Body of pancreas (tissue), 4 donors: ENCODE data around the gene TTLL11. TPM values are rescaled to one million over a fixed set of nuclear protein-coding genes. Genes with fewer than 3 reads are reported as not detected.
A peak's percentile ranks its signal among the peaks of the same experiment; 100 is the strongest.
"Not testable (repeated sequence)": the region's sequence is repeated elsewhere in the genome, so short reads cannot be mapped to it uniquely, and the experiment has no call there.

Experiments
- ATAC-seq: fragments of 150-250 bp; one replicate; pipeline ENCODE4 v1.9.1; 2016
- DNase-seq, 4 donors: peaks; one replicate each; pipeline ENCODE4 v3.0.0-alpha.2; 2019
- H3K27ac ChIP-seq, 4 donors: fragments of 200-600 bp; sonication (generic); 1 replicate in 3 of 4; 2 replicates in 1 of 4; pipeline versions ENCODE4 v1.5.1 to v1.6.1; 2016 to 2019; ENCODE audit warnings: mild to moderate bottlenecking in 1 of 4, mixed read lengths in 1 of 4, moderate library complexity in 1 of 4
- H3K27me3 ChIP-seq, 2 donors: fragments of 200-600 bp; sonication (generic); one replicate each; pipeline ENCODE4 v1.6.0; 2016; ENCODE audit warnings: mild to moderate bottlenecking in 1 of 2
- H3K36me3 ChIP-seq, 2 donors: fragments of 200-600 bp; sonication (generic); replicated peaks in 1 of 2; 2 replicates each; pipeline ENCODE4 v1.5.1; 2016; ENCODE audit warnings: low read depth in 2 of 2; ENCODE audit not compliant: insufficient read depth in 1 of 2
- H3K4me1 ChIP-seq: fragments of 200-600 bp; sonication (generic); one replicate; pipeline ENCODE4 v1.6.0; 2016
- H3K4me3 ChIP-seq, 2 donors: fragments of 200-600 bp; sonication (generic); 1 replicate in 1 of 2; 2 replicates in 1 of 2; pipeline ENCODE4 v1.5.1; 2016 to 2019
- H3K9me3 ChIP-seq, 3 donors: fragments of 200-600 bp; sonication (generic); 1 replicate in 2 of 3; 2 replicates in 1 of 3; pipeline ENCODE4 v1.5.1; 2016
- POLR2A ChIP-seq, 3 donors: fragments of 450-650 bp; IDR thresholded peaks; one replicate each; pipeline ENCODE4 v1.6.1; 2016; ENCODE audit warnings: antibody characterized with exemption in 3 of 3, mild to moderate bottlenecking in 2 of 3
- WGBS, 2 donors: methylation state at CpG; one replicate each; pipeline ENCODE4 v1.1.5; 2017; 5-methylcytosine and 5-hydroxymethylcytosine counted together
- intact Hi-C: fragments of 100-400 bp; cut with DNase I; formaldehyde crosslinking; loops from one replicate; pipeline ENCODE4 v1.15.1; 2023
- total RNA-seq, 2 donors: library from RNA; depleted of rRNA; stranded (reverse); fragments of >200 nt; gene quantifications; one replicate each; pipeline ENCODE4 v1.1.0, GENCODE V29; 2016
- TF ChIP-seq, protein P1 (sequence below), 7 experiments: fragments of 450-650 bp in 4 of 7; fragments of 200-600 bp in 3 of 7; sonication (generic) in 3 of 7; IDR thresholded peaks; one replicate each; pipeline ENCODE4 v1.5.1; 2016 to 2019; ENCODE audit warnings: antibody characterized with exemption in 7 of 7

Gene TTLL11
- total RNA-seq, 2 donors from 2014 or later = 14.5 to 16.8 TPM

DNA sequence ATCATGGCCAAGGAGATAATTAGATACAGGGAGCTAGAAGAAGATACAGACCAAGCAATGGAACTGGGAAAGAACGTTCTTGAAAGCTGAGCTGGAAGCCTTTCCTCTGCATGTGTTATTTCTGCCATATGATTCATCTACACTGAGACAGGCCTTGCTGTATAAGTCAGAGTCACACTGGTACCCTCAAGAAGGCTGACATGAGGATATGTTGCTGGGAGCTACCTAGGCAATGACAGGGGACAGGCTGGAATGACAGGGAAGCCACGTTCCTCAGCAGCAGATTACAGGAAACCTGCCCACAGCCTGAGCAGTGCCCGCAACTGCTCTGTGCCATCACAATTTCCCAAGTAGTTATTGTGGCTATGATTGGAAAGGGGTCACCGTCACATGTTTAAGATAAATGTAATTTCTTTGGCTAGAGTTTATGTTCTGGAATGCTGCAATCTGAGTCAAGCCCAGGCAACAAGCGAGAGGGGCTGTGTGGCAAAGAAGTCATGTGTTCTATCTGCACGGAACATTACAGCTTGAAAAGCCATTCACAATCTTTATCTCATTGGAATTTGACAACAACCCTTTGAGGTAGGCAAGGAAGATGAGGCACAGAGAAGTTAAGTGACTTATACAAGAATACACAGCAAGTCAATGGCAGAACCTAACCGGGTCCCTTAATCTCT lies 108.2 kb downstream of the TTLL11 start:
- DNase-seq = no peak
- Histone ChIP-seq H3K36me3 (no peaks in the 10 kb centered on the region), H3K4me3 (no peak overlapping the region), H3K9me3 (no peaks in the 10 kb centered on the region), H3K27me3 (no peaks in the 10 kb centered on the region), H3K4me1 (peaks cover 8% of the 10 kb centered on the region), H3K27ac (peak overlapping the region in 1 of 4 donors; percentile 8)
- 61 to 62% methylated on average over 7 of the region's 7 CpGs for WGBS, 2 donors
- ATAC-seq = peak; percentile 48
- TF ChIP-seq, protein P1, sequence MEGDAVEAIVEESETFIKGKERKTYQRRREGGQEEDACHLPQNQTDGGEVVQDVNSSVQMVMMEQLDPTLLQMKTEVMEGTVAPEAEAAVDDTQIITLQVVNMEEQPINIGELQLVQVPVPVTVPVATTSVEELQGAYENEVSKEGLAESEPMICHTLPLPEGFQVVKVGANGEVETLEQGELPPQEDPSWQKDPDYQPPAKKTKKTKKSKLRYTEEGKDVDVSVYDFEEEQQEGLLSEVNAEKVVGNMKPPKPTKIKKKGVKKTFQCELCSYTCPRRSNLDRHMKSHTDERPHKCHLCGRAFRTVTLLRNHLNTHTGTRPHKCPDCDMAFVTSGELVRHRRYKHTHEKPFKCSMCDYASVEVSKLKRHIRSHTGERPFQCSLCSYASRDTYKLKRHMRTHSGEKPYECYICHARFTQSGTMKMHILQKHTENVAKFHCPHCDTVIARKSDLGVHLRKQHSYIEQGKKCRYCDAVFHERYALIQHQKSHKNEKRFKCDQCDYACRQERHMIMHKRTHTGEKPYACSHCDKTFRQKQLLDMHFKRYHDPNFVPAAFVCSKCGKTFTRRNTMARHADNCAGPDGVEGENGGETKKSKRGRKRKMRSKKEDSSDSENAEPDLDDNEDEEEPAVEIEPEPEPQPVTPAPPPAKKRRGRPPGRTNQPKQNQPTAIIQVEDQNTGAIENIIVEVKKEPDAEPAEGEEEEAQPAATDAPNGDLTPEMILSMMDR (IDR thresholded peaks at IDR 0.05) = no peak
- TF ChIP-seq POLR2A (IDR thresholded peaks at IDR 0.05) = no peak
- intact Hi-C loops = no loop called here

DNA sequence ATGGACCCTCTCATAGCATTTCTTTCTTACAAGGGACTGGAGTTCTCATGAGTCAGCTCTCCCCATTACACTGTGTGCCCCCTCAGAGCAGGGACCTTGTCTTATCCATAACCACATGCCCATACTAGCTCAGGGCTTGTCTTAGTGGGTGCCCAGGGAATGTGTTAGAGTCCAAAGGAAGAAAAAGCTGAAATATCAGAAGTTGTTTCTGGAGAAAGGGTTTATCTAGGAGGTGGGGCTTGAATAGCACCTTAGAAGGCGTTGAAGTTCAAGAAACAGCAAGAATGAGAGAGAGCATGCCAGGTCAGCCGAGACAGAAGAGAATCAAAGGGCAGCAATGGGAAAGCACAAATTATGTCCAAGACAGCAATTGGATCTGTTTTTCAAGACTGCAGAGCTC lies 109.4 kb downstream of the TTLL11 start:
- TF ChIP-seq, protein P1 (IDR thresholded peaks at IDR 0.05) = no peak
- no peak for TF ChIP-seq POLR2A (IDR thresholded peaks at IDR 0.05)
- no peaks in the 10 kb centered on the region for H3K36me3 ChIP-seq
- H3K27me3 ChIP-seq = no peaks in the 10 kb centered on the region
- no peaks in the 10 kb centered on the region for H3K9me3 ChIP-seq
- H3K4me1 ChIP-seq = peaks cover 12% of the 10 kb centered on the region
- DNase-seq (no peak), ATAC-seq (no peak)
- intact Hi-C loops = no loop called here
- no peak overlapping the region for H3K27ac ChIP-seq
- no peak overlapping the region for H3K4me3 ChIP-seq
- 94 to 100% methylated on average over 2 of the region's 2 CpGs for WGBS, 2 donors

DNA sequence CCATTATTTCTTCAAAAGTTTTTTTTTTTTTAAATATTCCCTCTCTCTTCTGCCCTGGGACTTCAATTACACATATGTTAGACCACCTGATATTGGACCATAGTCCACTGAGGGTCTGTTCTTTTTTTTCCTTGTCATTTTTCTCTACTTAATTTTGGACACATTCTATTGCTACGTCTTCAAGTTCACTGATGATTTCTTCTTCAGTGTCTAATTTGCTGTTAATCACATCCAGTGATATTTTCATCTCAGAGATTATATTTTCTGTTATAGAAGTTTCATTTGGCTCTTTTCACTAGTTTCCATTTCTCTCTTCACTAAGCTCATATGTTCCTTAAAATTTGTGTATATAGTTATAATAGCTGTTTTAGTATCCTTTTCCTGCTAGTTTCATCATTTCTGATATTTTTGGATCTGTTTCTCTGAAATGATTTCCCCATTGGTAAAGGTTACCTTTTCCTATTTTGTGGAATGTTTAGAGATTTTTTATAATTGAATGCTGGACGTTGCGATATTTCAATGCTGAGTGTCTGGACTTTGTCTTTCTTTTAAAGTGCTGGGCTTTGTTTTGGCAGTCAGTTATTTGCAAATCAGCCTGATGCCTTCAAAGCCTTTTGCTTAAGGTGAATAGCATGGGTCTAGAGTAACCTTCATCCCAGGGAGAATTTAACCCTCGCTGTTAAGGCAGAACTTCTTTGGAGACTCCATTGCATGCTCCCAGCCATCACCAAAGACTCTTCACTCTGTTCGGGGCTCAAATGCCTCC lies 111.8 kb downstream of the TTLL11 start:
- Histone ChIP-seq H3K4me1 (peaks cover 22% of the 10 kb centered on the region), H3K4me3 (no peak overlapping the region), H3K27ac (no peak overlapping the region), H3K27me3 (no peaks in the 10 kb centered on the region), H3K9me3 (no peaks in the 10 kb centered on the region), H3K36me3 (no peaks in the 10 kb centered on the region)
- DNase-seq (no peak), ATAC-seq (no peak)
- intact Hi-C loops = no loop called here
- WGBS, 2 donors = 88 to 96% methylated on average over 5 of the region's 5 CpGs
- TF ChIP-seq, protein P1 (IDR thresholded peaks at IDR 0.05) = no peak
- no peak for TF ChIP-seq POLR2A (IDR thresholded peaks at IDR 0.05)

DNA sequence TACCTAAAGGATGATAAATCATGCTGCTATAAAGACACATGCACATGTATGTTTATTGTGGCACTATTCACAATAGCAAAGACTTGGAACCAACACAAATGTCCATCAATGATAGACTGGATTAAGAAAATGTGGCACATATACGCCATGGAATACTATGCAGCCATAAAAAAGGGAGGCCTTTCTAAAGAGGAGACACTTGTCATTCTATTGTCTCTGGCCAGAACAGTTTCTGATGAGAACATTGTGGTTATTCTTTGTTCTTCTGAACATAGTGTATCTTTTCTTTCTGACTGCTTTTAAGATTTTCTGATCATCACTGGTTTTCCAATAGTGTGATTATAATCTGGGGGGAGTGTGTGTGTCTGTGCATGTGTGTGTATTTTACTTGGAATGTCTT lies 112.4 kb downstream of the TTLL11 start:
- DNase-seq, ATAC-seq, H3K27me3 ChIP-seq, H3K36me3 ChIP-seq, intact Hi-C loops, H3K27ac ChIP-seq, H3K4me3 ChIP-seq, H3K9me3 ChIP-seq: not testable (repeated sequence)
- 91 to 96% methylated on average over 1 of the region's 1 CpG for WGBS, 2 donors
- peaks cover 27% of the 10 kb centered on the region for H3K4me1 ChIP-seq

DNA sequence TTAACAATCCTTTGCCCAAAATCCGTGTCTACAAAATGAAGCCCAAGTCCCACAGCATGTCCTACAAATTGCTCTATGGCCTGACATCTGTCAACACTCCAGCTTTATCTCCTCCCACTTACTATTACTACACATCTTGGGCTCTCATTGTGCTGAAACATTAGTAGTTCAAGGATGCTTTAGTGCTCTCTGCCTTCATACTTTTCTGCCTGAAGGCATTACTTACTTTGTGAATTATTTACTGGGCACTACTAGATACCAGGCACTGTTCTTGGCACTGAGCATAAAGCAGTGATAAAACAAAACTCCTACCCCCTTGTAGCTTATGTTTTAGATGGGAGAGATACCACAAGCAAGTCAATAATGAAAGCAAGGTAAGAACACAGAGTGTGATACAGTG lies 113.4 kb downstream of the TTLL11 start:
- Histone ChIP-seq H3K27me3 (no peaks in the 10 kb centered on the region), H3K36me3 (no peaks in the 10 kb centered on the region), H3K4me3 (no peak overlapping the region), H3K9me3 (no peaks in the 10 kb centered on the region), H3K27ac (no peak overlapping the region), H3K4me1 (peaks cover 35% of the 10 kb centered on the region)
- ATAC-seq (no peak), DNase-seq (no peak)
- intact Hi-C loops = no loop called here
- TF ChIP-seq, protein P1 (IDR thresholded peaks at IDR 0.05) = no peak
- no peak for TF ChIP-seq POLR2A (IDR thresholded peaks at IDR 0.05)
- 77 to 81% methylated on average over 1 of the region's 1 CpG for WGBS, 2 donors
